HFFc6 (cell line): ENCODE data around the gene RSL1D1. TPM values are rescaled to one million over a fixed set of nuclear protein-coding genes. Genes with fewer than 3 reads are reported as not detected.
A peak's percentile ranks its signal among the peaks of the same experiment; 100 is the strongest.

Source experiments
- DNase-seq: peaks from one replicate; pipeline ENCODE4 v3.0.0-alpha.2; 2018
- H3K27ac Mint-ChIP-seq: 2 replicates; pipeline ENCODE4 v1.8.0; 2020; ENCODE audit warnings: mild to moderate bottlenecking, mixed read lengths
- H3K27me3 Mint-ChIP-seq: 2 replicates; pipeline ENCODE4 v1.8.0; 2021; ENCODE audit warnings: mild to moderate bottlenecking, moderate library complexity, mixed read lengths; ENCODE audit not compliant: insufficient read depth
- H3K36me3 Mint-ChIP-seq: 2 replicates; pipeline ENCODE4 v1.8.0; 2021; ENCODE audit warnings: low read depth, mixed read lengths
- H3K4me1 Mint-ChIP-seq: 2 replicates; pipeline ENCODE4 v1.8.0; 2020; ENCODE audit warnings: low read depth, mixed read lengths
- H3K4me3 Mint-ChIP-seq: 2 replicates; pipeline ENCODE4 v1.8.0; 2020; ENCODE audit warnings: mild to moderate bottlenecking, moderate library complexity, mixed read lengths
- H3K9me3 Mint-ChIP-seq: 2 replicates; pipeline ENCODE4 v1.8.0; 2020; ENCODE audit warnings: mild to moderate bottlenecking, mixed read lengths
- total RNA-seq, 6 experiments: library from RNA; stranded (reverse); fragmentation: NEBNext Ultra II Directional; extraction: Animal tissue kit (Norgen Biotek cat#: 25700); gene quantifications; 2 replicates in 1 of 6; 3 replicates in 5 of 6; pipeline ENCODE4 v1.2.3, GENCODE V29; 2021
- TF ChIP-seq, protein P1 (sequence below): fragments of 200-600 bp; sonication (generic); IDR thresholded peaks from 2 replicates; pipeline ENCODE4 v1.5.0; 2021; ENCODE audit warnings: antibody characterized with exemption, mild to moderate bottlenecking

The RSL1D1 gene
- total RNA-seq, 6 experiments from 2014 or later = 151 to 193 (median 168) TPM

- TF ChIP-seq, protein P1, sequence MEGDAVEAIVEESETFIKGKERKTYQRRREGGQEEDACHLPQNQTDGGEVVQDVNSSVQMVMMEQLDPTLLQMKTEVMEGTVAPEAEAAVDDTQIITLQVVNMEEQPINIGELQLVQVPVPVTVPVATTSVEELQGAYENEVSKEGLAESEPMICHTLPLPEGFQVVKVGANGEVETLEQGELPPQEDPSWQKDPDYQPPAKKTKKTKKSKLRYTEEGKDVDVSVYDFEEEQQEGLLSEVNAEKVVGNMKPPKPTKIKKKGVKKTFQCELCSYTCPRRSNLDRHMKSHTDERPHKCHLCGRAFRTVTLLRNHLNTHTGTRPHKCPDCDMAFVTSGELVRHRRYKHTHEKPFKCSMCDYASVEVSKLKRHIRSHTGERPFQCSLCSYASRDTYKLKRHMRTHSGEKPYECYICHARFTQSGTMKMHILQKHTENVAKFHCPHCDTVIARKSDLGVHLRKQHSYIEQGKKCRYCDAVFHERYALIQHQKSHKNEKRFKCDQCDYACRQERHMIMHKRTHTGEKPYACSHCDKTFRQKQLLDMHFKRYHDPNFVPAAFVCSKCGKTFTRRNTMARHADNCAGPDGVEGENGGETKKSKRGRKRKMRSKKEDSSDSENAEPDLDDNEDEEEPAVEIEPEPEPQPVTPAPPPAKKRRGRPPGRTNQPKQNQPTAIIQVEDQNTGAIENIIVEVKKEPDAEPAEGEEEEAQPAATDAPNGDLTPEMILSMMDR = no peak
- H3K9me3 Mint-ChIP-seq = no peaks in the 10 kb centered on the region
- peaks cover 53% of the 10 kb centered on the region for H3K36me3 Mint-ChIP-seq
- DNase-seq = no peak
- H3K4me3 Mint-ChIP-seq = peak overlapping the region; percentile 97
- H3K27me3 Mint-ChIP-seq = peaks cover 6% of the 10 kb centered on the region
- H3K4me1 Mint-ChIP-seq = peaks cover 79% of the 10 kb centered on the region
- peak overlapping the region; percentile 99 for H3K27ac Mint-ChIP-seq
These were observed 53.4 kb downstream of the RSL1D1 start for GRCh38 chr16:11797957-11798299.

DNA sequence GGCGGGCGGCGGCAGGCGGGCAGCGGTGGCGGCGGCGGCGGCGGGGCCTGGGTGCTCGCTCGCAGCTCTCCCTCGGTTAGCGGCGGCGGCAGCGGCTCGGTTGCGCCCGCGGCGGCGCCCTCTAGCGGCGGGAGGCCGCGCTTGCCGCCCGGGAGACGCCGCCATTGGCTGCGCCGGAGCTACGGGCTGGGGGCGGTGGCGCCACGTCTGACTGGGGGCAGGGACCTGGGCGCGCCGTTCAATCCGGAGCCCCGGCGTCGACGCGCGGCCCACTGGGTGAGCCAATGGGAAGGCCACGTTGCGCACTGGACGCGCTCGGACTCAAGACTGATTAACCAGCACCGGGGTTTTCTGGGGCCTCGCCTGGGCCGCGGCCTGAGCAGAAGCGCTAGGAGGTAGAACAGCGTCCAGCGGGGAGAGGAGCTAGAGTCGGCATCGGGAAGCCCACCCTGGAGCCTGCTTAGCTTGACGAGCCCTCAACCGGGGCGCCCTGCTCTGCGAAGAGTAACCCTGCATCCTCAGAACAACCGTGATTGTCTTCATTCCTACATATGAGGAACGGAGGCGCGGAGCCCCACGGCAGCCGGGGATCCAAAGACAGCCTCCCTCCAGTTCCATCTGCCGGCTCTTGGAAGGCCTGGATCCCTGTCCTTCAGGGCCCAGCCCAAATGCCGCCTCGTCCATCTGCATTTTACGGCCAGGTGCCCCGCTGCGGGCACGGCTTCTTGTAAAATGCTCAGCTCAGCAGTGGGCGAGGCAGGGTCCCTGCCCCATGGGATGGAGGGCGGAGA, 54.0 kb downstream of the RSL1D1 start, which contains the start of gene ZC3H7A:
Gene ZC3H7A, minus strand, starts transcription at position 93 of the 791 bp plus-strand sequence. CDS start 14,904 bp downstream, outside the sequence.
- H3K4me1 Mint-ChIP-seq = peaks cover 85% of the 10 kb centered on the region
- TF ChIP-seq, protein P1 = peak; percentile 87
- peak within 1 kb of the TSS; percentile 99 for H3K27ac Mint-ChIP-seq
- DNase-seq = peak; percentile 96
- peaks cover 6% of the 10 kb centered on the region for H3K27me3 Mint-ChIP-seq
- peak within 1 kb of the TSS; percentile 97 for H3K4me3 Mint-ChIP-seq
- peaks cover 53% of the 10 kb centered on the region for H3K36me3 Mint-ChIP-seq
- no peaks in the 10 kb centered on the region for H3K9me3 Mint-ChIP-seq

DNA sequence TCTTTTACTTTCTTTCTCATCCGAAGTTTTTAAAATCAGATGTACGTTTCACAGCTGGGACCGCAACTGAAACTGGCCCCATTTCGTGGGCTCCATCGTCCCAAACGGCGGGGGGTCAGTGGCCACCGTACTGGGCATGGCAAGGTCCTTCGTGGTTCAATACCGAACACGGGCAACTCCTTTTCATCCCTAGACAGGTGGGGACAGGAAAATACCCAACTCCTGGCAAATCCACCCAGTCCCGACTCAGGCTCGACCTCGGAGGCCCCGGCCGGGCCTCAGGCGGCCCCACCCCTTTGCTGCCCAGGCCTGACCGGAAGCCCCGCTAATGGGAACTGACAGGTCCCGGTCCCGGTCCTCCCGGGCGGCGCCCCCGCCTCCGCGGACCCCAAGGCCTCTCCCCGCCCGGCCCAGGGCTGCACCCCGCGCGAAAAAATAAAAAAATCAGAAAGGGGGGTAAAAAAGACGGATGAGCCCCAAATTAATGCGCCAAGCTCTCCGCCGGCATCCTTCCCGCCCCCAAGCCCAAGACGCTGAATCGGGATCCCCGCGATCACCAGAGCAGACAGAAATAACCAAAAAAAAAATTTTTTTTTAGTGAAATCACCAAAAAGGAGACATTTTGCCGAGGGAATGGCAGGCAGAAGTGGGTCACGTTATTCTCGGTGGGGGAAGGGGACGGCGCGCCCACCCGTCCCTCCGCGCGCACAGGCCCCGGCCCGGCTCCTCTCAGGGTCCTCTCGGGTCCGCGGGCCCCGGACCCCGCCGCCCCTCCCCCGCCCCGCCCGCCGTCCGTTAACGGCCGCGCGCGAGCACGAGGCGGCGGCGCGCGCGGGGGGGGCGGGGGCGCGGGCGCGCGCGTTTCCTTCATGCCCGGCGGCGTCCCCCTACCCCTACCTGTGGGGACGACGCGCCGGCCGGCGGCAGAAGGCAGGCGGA, 54.8 kb downstream of the RSL1D1 start:
- no peaks in the 10 kb centered on the region for H3K9me3 Mint-ChIP-seq
- H3K4me3 Mint-ChIP-seq = peak overlapping the region; percentile 93
- TF ChIP-seq, protein P1 = no peak
- H3K27ac Mint-ChIP-seq = peak overlapping the region; percentile 93
- peaks cover 53% of the 10 kb centered on the region for H3K36me3 Mint-ChIP-seq
- H3K27me3 Mint-ChIP-seq = peaks cover 6% of the 10 kb centered on the region
- DNase-seq = peak; percentile 24
- peaks cover 86% of the 10 kb centered on the region for H3K4me1 Mint-ChIP-seq

GRCh38 chr16:11795887-11796226, 55.5 kb downstream of the RSL1D1 start:
- Mint-ChIP-seq H3K36me3 (peaks cover 59% of the 10 kb centered on the region), H3K4me1 (peaks cover 86% of the 10 kb centered on the region), H3K4me3 (peak overlapping the region; percentile 93), H3K27me3 (peaks cover 11% of the 10 kb centered on the region), H3K9me3 (no peaks in the 10 kb centered on the region), H3K27ac (peak overlapping the region; percentile 93)
- no peak for DNase-seq
- TF ChIP-seq, protein P1 = no peak

GRCh38 chr16:11794996-11795886, 56.1 kb downstream of the RSL1D1 start:
- H3K36me3 Mint-ChIP-seq = peaks cover 59% of the 10 kb centered on the region
- H3K4me3 Mint-ChIP-seq = peak overlapping the region; percentile 93
- H3K27ac Mint-ChIP-seq = peak overlapping the region; percentile 93
- H3K27me3 Mint-ChIP-seq = peaks cover 11% of the 10 kb centered on the region
- DNase-seq = no peak
- H3K9me3 Mint-ChIP-seq = no peaks in the 10 kb centered on the region
- H3K4me1 Mint-ChIP-seq = peaks cover 81% of the 10 kb centered on the region
- TF ChIP-seq, protein P1 = no peak
